MCF 10A (cell line): ENCODE results near the gene MTRF1. TPM values are rescaled to one million over a fixed set of nuclear protein-coding genes. Genes with fewer than 3 reads are reported as not detected.

Source experiments
- BruUV-seq: library from RNA; stranded (reverse); fragments of 400-500 nt; replicated peaks from 2 replicates; lab custom pipeline; 2021; lab: Mats Ljungman, UMichigan
- CTCF ChIA-PET: fragments of 300-600 bp; sonication (Branson Sonifier 250); formaldehyde crosslinking; extraction: SDS; loops from one replicate; lab custom pipeline; 2021; ENCODE audit warnings: antibody characterized with exemption, inconsistent platforms; lab: Yijun Ruan, JAX
- POLR2A ChIA-PET: fragments of 300-600, 350-650 bp; sonication (Branson Sonifier 250); formaldehyde crosslinking; extraction: SDS; loops from one replicate; lab custom pipeline; 2020; ENCODE audit warnings: antibody characterized with exemption, inconsistent platforms; lab: Yijun Ruan, JAX
- DNase-seq: peaks from one replicate; pipeline ENCODE4 v3.0.0-alpha.2; 2018; ENCODE audit not compliant: unreplicated experiment
- H3K27ac Mint-ChIP-seq: one replicate; pipeline ENCODE4 v1.8.0; 2022; ENCODE audit warnings: mild to moderate bottlenecking, low read depth, mixed read lengths; ENCODE audit not compliant: unreplicated experiment
- H3K27me3 Mint-ChIP-seq: one replicate; pipeline ENCODE4 v1.8.0; 2022; ENCODE audit warnings: mixed read lengths; ENCODE audit not compliant: insufficient read depth, unreplicated experiment
- H3K36me3 Mint-ChIP-seq: one replicate; pipeline ENCODE4 v1.8.0; 2022; ENCODE audit warnings: mild to moderate bottlenecking, moderate library complexity, mixed read lengths; ENCODE audit not compliant: insufficient read depth, unreplicated experiment
- H3K4me1 Mint-ChIP-seq: one replicate; pipeline ENCODE4 v1.8.0; 2022; ENCODE audit warnings: mixed read lengths; ENCODE audit not compliant: insufficient read depth, unreplicated experiment
- H3K4me3 Mint-ChIP-seq: one replicate; pipeline ENCODE4 v1.8.0; 2022; ENCODE audit warnings: mild to moderate bottlenecking, moderate library complexity, mixed read lengths; ENCODE audit not compliant: unreplicated experiment
- H3K9me3 Mint-ChIP-seq: one replicate; pipeline ENCODE4 v1.8.0; 2022; ENCODE audit warnings: mixed read lengths; ENCODE audit not compliant: unreplicated experiment
- CTCF ChIP-seq: fragments of 200-600 bp; IDR thresholded peaks from one replicate; pipeline ENCODE4 v1.8.0; 2022; ENCODE audit warnings: antibody characterized with exemption, mild to moderate bottlenecking; ENCODE audit not compliant: unreplicated experiment
- intact Hi-C: fragments of 100-400 bp; cut with micrococcal nuclease; formaldehyde crosslinking; loops from 2 replicates; pipeline ENCODE4 v1.14.1; 2022
- total RNA-seq: library from RNA; stranded (reverse); gene quantifications from 2 replicates; pipeline ENCODE4 v1.2.3, GENCODE V29; 2022

The MTRF1 gene
- total RNA-seq, 1 experiment from 2014 or later = 10.3 TPM

DNA sequence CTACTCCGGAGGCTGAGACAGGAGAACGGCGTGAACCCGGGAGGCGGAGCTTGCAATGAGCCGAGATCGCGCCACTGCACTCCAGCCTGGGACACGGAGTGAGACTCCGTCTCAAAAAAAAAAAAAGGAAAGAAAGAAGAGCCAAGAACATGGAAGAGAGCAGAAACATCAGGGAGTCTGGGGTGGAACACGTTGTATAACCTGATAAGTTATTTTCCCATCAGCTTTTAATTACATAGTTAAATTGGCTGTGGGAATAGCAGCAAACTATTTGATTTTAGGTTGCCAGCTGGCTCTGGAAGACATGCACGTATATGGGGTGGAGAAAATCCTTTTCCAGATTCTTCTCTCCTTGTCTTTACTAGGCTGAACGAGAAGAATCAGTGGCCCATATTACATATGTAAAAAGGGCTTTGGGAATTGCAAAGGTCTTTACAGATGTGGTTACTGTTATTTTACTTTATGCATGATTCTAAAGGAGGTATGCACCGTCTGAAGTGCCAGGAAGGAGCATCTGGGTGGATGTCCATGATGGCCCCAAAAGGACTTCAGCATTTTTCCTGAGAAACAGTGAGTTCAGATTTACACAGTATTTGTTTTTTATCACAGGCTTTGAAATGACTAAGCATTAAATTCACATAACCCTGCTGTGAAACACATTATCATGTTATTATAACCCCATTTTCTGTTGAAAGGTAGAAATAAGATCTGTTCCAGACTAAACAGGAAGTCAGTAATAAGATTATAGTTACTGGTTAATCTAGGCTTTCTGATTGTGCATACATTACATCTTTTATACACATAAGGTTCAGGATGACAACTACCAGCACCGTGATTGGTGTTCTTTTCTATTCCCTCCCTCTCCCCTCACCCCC lies 43.1 kb upstream of the MTRF1 start:
- no peaks in the 10 kb centered on the region for H3K27me3 Mint-ChIP-seq
- H3K9me3 Mint-ChIP-seq = no peaks in the 10 kb centered on the region
- CTCF ChIA-PET = no interaction called here
- no peak for DNase-seq
- POLR2A ChIA-PET = no interaction called here
- BruUV-seq = no TSS peak
- no peak overlapping the region for H3K27ac Mint-ChIP-seq
- intact Hi-C loops = no loop called here
- no peak overlapping the region for H3K4me3 Mint-ChIP-seq
- H3K36me3 Mint-ChIP-seq = peaks cover 6% of the 10 kb centered on the region
- H3K4me1 Mint-ChIP-seq = no peaks in the 10 kb centered on the region
- no peak for TF ChIP-seq CTCF

DNA sequence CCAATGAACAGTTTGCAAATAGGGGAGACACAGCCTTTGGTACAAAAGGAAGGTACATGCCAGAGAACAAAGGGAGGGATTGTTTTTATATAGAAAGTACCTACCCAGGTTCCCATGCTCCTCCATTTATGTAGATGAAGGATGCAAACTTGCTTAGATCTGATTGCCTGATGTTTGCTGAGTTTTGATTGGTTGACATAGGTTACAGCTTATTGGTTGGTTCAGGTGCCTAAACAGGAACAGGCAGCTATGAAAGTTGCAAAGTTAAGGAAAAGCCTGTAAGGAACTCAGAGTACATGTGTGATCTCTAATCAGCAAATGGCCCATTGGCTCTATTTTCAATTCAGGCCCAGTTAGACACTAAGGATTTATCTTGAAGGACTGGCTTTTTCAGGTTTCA lies 41.2 kb upstream of the MTRF1 start:
- TF ChIP-seq CTCF = no peak
- H3K36me3 Mint-ChIP-seq = no peaks in the 10 kb centered on the region
- H3K9me3 Mint-ChIP-seq = no peaks in the 10 kb centered on the region
- no peaks in the 10 kb centered on the region for H3K27me3 Mint-ChIP-seq
- no peak overlapping the region for H3K4me3 Mint-ChIP-seq
- ChIA-PET POLR2A (interaction anchor here (1.2 kb wide), 1 partner anchor 8 kb away, joined by 4 read pairs; no protein-coding TSS in a partner anchor), CTCF (no interaction called here)
- H3K4me1 Mint-ChIP-seq = no peaks in the 10 kb centered on the region
- BruUV-seq = no TSS peak
- DNase-seq = no peak
- intact Hi-C loops = no loop called here
- H3K27ac Mint-ChIP-seq = no peak overlapping the region

GRCh38 chr13:41302743-41303142 lies 39.4 kb upstream of the MTRF1 start:
- Mint-ChIP-seq H3K9me3 (no peaks in the 10 kb centered on the region), H3K27me3 (no peaks in the 10 kb centered on the region), H3K4me3 (no peak overlapping the region), H3K36me3 (no peaks in the 10 kb centered on the region), H3K27ac (no peak overlapping the region), H3K4me1 (no peaks in the 10 kb centered on the region)
- POLR2A ChIA-PET = interaction anchor here (1.0 kb wide), 1 partner anchor 7 kb away, joined by 3 read pairs; no protein-coding TSS in a partner anchor
- CTCF ChIA-PET = no interaction called here
- BruUV-seq = no TSS peak
- TF ChIP-seq CTCF = no peak
- DNase-seq = no peak
- intact Hi-C loops = no loop called here

GRCh38 chr13:41299316-41300094 lies 36.1 kb upstream of the MTRF1 start:
- BruUV-seq = no TSS peak
- Mint-ChIP-seq H3K36me3 (no peaks in the 10 kb centered on the region), H3K27ac (no peak overlapping the region), H3K27me3 (no peaks in the 10 kb centered on the region), H3K4me3 (no peak overlapping the region), H3K9me3 (no peaks in the 10 kb centered on the region), H3K4me1 (no peaks in the 10 kb centered on the region)
- no peak for TF ChIP-seq CTCF
- ChIA-PET POLR2A (interaction anchor here (0.6 to 2.2 kb wide), 3 partner anchors 11 to 72 kb away, joined by 3 to 9 read pairs (median 4); no protein-coding TSS in a partner anchor), CTCF (interaction anchor here (0.6 to 0.7 kb wide), 4 partner anchors 22 to 797 kb away, joined by 3 read pairs; no protein-coding TSS in a partner anchor)
- DNase-seq = no peak
- intact Hi-C loops = no loop called here
